Lower lobe of right lung (tissue), 2 donors: ENCODE results near the gene SLC30A3. TPM values are rescaled to one million over a fixed set of nuclear protein-coding genes. Genes with fewer than 3 reads are reported as not detected.

Experiments
- ATAC-seq, 2 donors: fragments of 200-7000 bp; cut with Tn5 transposase; one replicate each; pipeline ENCODE4 v1.9.1; 2020 to 2022; ENCODE audit warnings: mild to moderate bottlenecking in 2 of 2, moderate library complexity in 2 of 2
- DNase-seq: peaks from one replicate; pipeline ENCODE4 v3.0.0-alpha.2; 2020
- H3K27ac ChIP-seq: fragments of 200-600 bp; one replicate; pipeline ENCODE4 v1.8.0; 2022
- H3K27me3 ChIP-seq: fragments of 200-600 bp; one replicate; pipeline ENCODE4 v1.8.0; 2022; ENCODE audit warnings: low read depth
- H3K36me3 ChIP-seq: fragments of 200-600 bp; one replicate; pipeline ENCODE4 v1.8.0; 2022; ENCODE audit warnings: mild to moderate bottlenecking
- H3K4me1 ChIP-seq: fragments of 200-600 bp; one replicate; pipeline ENCODE4 v1.8.0; 2022
- H3K4me3 ChIP-seq: fragments of 200-600 bp; one replicate; pipeline ENCODE4 v1.8.0; 2022; ENCODE audit warnings: mild to moderate bottlenecking
- H3K9me3 ChIP-seq: fragments of 200-600 bp; one replicate; pipeline ENCODE4 v1.8.0; 2022
- intact Hi-C: fragments of 100-400 bp; cut with DNase I; formaldehyde crosslinking; loops from one replicate; pipeline ENCODE4 v1.11.0; 2022
- total RNA-seq: library from RNA; stranded (reverse); fragmentation: NEBNext Ultra II Directional; extraction: Animal tissue kit (Norgen Biotek cat#: 25700); gene quantifications from one replicate; pipeline ENCODE4 v1.2.1, GENCODE V29; 2021
- TF ChIP-seq, protein P1 (sequence below): fragments of 200-600 bp; IDR thresholded peaks from one replicate; pipeline ENCODE4 v1.8.0; 2022; ENCODE audit warnings: antibody characterized with exemption, mild to moderate bottlenecking
- donor health status: DM: no; HTN: yes; CAD: no; lungs with severe emphysema.

SLC30A3 gene
- total RNA-seq, 1 donor from 2014 or later: 0.80 TPM

GRCh38 chr2:27256855-27257454 lies 5.9 kb downstream of the SLC30A3 start:
- Histone ChIP-seq H3K9me3 (no peaks in the 10 kb centered on the region), H3K4me3 (no peak overlapping the region), H3K27me3 (peaks cover 66% of the 10 kb centered on the region), H3K4me1 (no peaks in the 10 kb centered on the region), H3K27ac (no peak overlapping the region), H3K36me3 (no peaks in the 10 kb centered on the region)
- intact Hi-C loops: no loop called here
- TF ChIP-seq, protein P1, sequence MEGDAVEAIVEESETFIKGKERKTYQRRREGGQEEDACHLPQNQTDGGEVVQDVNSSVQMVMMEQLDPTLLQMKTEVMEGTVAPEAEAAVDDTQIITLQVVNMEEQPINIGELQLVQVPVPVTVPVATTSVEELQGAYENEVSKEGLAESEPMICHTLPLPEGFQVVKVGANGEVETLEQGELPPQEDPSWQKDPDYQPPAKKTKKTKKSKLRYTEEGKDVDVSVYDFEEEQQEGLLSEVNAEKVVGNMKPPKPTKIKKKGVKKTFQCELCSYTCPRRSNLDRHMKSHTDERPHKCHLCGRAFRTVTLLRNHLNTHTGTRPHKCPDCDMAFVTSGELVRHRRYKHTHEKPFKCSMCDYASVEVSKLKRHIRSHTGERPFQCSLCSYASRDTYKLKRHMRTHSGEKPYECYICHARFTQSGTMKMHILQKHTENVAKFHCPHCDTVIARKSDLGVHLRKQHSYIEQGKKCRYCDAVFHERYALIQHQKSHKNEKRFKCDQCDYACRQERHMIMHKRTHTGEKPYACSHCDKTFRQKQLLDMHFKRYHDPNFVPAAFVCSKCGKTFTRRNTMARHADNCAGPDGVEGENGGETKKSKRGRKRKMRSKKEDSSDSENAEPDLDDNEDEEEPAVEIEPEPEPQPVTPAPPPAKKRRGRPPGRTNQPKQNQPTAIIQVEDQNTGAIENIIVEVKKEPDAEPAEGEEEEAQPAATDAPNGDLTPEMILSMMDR: no peak
- DNase-seq (no peak), ATAC-seq (no peak)

GRCh38 chr2:27255660-27256059 lies 7.2 kb downstream of the SLC30A3 start:
- H3K4me1 ChIP-seq: no peaks in the 10 kb centered on the region
- DNase-seq (no peak), ATAC-seq (no peak)
- intact Hi-C loops: no loop called here
- TF ChIP-seq, protein P1: no peak
- H3K4me3 ChIP-seq: no peak overlapping the region
- no peaks in the 10 kb centered on the region for H3K36me3 ChIP-seq
- H3K27me3 ChIP-seq: peaks cover 62% of the 10 kb centered on the region
- no peak overlapping the region for H3K27ac ChIP-seq
- no peaks in the 10 kb centered on the region for H3K9me3 ChIP-seq

GRCh38 chr2:27255187-27255586 lies 7.7 kb downstream of the SLC30A3 start:
- ATAC-seq (no peak), DNase-seq (no peak)
- no peaks in the 10 kb centered on the region for H3K36me3 ChIP-seq
- no peak overlapping the region for H3K27ac ChIP-seq
- no peak overlapping the region for H3K4me3 ChIP-seq
- peaks cover 60% of the 10 kb centered on the region for H3K27me3 ChIP-seq
- H3K4me1 ChIP-seq: no peaks in the 10 kb centered on the region
- no peaks in the 10 kb centered on the region for H3K9me3 ChIP-seq
- TF ChIP-seq, protein P1: no peak
- intact Hi-C loops: no loop called here

GRCh38 chr2:27251766-27252165 lies 11.1 kb downstream of the SLC30A3 start:
- Histone ChIP-seq H3K36me3 (no peaks in the 10 kb centered on the region), H3K27ac (no peak overlapping the region), H3K9me3 (no peaks in the 10 kb centered on the region), H3K27me3 (peaks cover 34% of the 10 kb centered on the region), H3K4me1 (no peaks in the 10 kb centered on the region), H3K4me3 (no peak overlapping the region)
- intact Hi-C loops: no loop called here
- TF ChIP-seq, protein P1: no peak
- DNase-seq (no peak), ATAC-seq (no peak)

- H3K9me3 ChIP-seq: no peaks in the 10 kb centered on the region
- peaks cover 27% of the 10 kb centered on the region for H3K27me3 ChIP-seq
- intact Hi-C loops: no loop called here
- H3K36me3 ChIP-seq: no peaks in the 10 kb centered on the region
- H3K4me3 ChIP-seq: no peak overlapping the region
- TF ChIP-seq, protein P1: no peak
- ATAC-seq: no peak
- H3K4me1 ChIP-seq: no peaks in the 10 kb centered on the region
- DNase-seq: no peak
- H3K27ac ChIP-seq: no peak overlapping the region
Measured at GRCh38 chr2:27250652-27251379, 12.0 kb downstream of the SLC30A3 start.
